Activated naive CD8-positive, alpha-beta T cell (primary cell): ENCODE results near the gene MPLKIP.
"Not testable (repeated sequence)": the region's sequence is repeated elsewhere in the genome, so short reads cannot be mapped to it uniquely, and the experiment has no call there.

Experiments used
- H3K27ac Mint-ChIP-seq: one replicate; pipeline ENCODE4 v1.8.0; 2021; ENCODE audit warnings: mixed read lengths
- H3K27me3 Mint-ChIP-seq: one replicate; pipeline ENCODE4 v1.8.0; 2021; ENCODE audit warnings: mixed read lengths
- H3K36me3 Mint-ChIP-seq: one replicate; pipeline ENCODE4 v1.8.0; 2021; ENCODE audit warnings: mixed read lengths
- H3K4me1 Mint-ChIP-seq: one replicate; pipeline ENCODE4 v1.8.0; 2021; ENCODE audit warnings: low read depth, mixed read lengths
- H3K4me3 Mint-ChIP-seq: one replicate; pipeline ENCODE4 v1.8.0; 2021; ENCODE audit warnings: mild to moderate bottlenecking, mixed read lengths
- H3K9me3 Mint-ChIP-seq: one replicate; pipeline ENCODE4 v1.8.0; 2021; ENCODE audit warnings: low read depth, mixed read lengths

The MPLKIP gene

DNA sequence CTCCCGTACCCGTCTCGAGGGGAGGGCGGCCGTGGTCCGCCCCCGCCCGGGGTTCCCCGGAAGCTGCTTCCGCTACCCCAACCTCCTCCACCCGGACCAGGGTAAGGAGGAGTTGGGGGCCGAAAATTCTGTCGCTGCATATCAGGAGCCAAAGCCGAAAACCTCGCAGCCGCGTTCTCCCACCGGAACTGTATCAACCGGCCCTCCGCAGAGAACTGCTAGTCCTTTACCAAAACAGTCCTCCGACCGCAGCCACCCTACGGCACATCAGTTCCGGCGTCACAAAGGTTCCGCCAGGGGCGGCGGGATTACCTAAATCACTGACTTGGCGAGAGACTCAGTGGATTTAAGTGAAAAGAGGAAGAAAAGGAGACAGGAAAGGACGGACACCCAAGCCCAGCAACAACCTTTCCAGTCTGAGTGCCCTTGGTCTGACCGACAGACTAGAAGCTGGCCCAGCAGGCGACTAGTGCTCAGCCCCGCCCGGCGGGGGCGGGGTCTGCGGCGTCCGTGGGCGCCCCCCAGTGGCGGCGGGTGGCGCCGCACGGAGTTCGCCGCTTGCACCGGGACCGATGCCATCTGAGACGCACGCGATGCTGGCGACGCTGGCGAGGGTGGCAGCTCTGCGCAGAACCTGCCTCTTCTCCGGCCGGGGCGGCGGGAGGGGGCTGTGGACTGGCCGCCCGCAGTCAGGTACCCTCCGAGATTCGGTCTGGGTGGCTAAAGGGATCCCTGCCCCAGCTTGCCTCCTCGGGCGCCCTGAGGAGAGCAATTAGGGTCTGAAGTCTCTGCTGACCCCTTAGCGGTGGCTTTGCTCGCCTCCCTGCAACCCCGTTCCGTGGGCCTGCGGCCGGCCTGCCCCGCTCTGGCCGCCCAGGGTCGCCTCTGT is at the start of gene MPLKIP, which contains the start of gene SUGCT:
Gene MPLKIP, minus strand, starts transcription at position 195 of the 889 bp plus-strand sequence. Its CDS starts 55 bp downstream, at position 140.
Gene SUGCT, plus strand, starts transcription at position 578 of the 889 bp plus-strand sequence.
- Mint-ChIP-seq H3K4me1 (peaks cover 41% of the 10 kb centered on the region), H3K27me3 (no peaks in the 10 kb centered on the region), H3K4me3 (peak within 1 kb of the TSS; percentile 95), H3K36me3 (peaks cover 6% of the 10 kb centered on the region), H3K9me3 (no peaks in the 10 kb centered on the region), H3K27ac (peak within 1 kb of the TSS; percentile 99)

DNA sequence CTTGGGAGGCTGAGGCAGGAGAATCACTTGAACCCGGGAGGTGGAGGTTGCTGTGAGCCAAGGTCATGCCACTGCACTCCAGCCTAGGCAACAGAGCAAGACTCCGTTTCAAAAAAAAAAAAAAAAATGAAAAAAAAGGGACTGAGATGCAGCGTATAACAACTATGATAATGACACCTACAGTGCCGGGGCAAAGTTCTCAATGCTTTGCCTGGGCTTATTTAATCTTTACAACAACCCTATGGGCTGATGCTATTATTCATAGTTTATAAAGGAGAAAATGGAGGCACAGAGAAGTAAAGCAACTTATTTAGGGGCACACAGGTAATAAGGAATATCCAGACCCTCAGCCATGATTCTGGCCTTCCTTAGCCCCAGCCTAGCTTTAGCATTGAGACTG is 48.0 kb upstream of the MPLKIP start:
- peaks cover 7% of the 10 kb centered on the region for H3K36me3 Mint-ChIP-seq
- no peaks in the 10 kb centered on the region for H3K27me3 Mint-ChIP-seq
- H3K4me1 Mint-ChIP-seq, result no peaks in the 10 kb centered on the region
- H3K9me3 Mint-ChIP-seq, result no peaks in the 10 kb centered on the region
- H3K4me3 Mint-ChIP-seq, result no peak overlapping the region
- no peak overlapping the region for H3K27ac Mint-ChIP-seq

DNA sequence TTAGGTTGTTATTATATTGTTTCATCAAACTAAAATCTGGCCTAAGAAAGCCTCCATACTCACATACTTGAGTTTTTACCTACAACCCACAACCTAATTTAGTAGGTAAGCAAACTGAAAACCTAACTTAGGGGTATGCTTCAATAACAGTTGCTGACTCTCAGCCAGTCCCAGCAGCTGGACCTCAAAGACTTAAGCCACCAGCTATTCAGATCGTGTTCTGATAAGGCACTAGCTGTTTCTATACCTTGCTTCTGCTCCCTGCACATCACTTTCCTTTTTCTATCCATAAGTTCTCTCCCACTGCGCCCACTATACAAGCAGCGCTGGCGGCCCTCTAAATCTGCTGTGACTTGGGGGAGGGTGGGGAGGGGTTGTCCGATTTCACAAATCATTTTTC is 42.6 kb upstream of the MPLKIP start:
- Mint-ChIP-seq H3K36me3 (no peaks in the 10 kb centered on the region), H3K9me3 (no peaks in the 10 kb centered on the region), H3K27ac (no peak overlapping the region), H3K4me3 (no peak overlapping the region), H3K4me1 (no peaks in the 10 kb centered on the region), H3K27me3 (no peaks in the 10 kb centered on the region)

GRCh38 chr7:40175725-40176510 is 41.5 kb upstream of the MPLKIP start:
- no peak overlapping the region for H3K4me3 Mint-ChIP-seq
- H3K36me3 Mint-ChIP-seq, result no peaks in the 10 kb centered on the region
- no peaks in the 10 kb centered on the region for H3K4me1 Mint-ChIP-seq
- no peak overlapping the region for H3K27ac Mint-ChIP-seq
- no peaks in the 10 kb centered on the region for H3K27me3 Mint-ChIP-seq
- no peaks in the 10 kb centered on the region for H3K9me3 Mint-ChIP-seq

GRCh38 chr7:40175256-40175655 is 40.8 kb upstream of the MPLKIP start:
- not testable (repeated sequence) for H3K9me3 Mint-ChIP-seq, H3K4me3 Mint-ChIP-seq, H3K36me3 Mint-ChIP-seq, H3K27me3 Mint-ChIP-seq, H3K4me1 Mint-ChIP-seq, H3K27ac Mint-ChIP-seq

- H3K36me3 Mint-ChIP-seq, H3K4me1 Mint-ChIP-seq, H3K27me3 Mint-ChIP-seq, H3K4me3 Mint-ChIP-seq, H3K27ac Mint-ChIP-seq, H3K9me3 Mint-ChIP-seq: not testable (repeated sequence)
Measured at GRCh38 chr7:40173121-40173520, 38.7 kb upstream of the MPLKIP start.

- H3K4me1 Mint-ChIP-seq, H3K27ac Mint-ChIP-seq, H3K27me3 Mint-ChIP-seq, H3K36me3 Mint-ChIP-seq, H3K9me3 Mint-ChIP-seq, H3K4me3 Mint-ChIP-seq: not testable (repeated sequence)
Measured at GRCh38 chr7:40168266-40168665, 33.8 kb upstream of the MPLKIP start.

DNA sequence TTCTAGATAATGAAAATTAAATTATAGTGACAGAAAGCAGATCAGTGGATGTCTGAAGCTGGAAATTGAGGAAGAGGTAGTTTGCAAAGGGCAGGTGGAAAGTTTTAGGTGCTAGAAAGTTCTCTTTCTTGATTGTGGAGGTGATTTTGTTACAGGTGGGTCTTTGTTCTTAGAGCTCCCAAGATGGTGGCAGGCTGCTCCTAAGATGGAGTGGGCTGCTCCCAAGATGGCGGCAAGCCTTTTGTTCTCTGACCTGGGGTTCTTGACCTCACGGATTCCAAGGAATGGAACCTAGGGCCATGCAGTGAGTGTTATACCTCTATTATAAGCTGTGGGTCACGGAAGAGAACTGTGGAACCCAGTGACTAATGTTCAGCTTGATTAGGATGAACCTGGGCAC is 32.9 kb upstream of the MPLKIP start:
- Mint-ChIP-seq H3K27me3 (no peaks in the 10 kb centered on the region), H3K9me3 (no peaks in the 10 kb centered on the region), H3K4me1 (no peaks in the 10 kb centered on the region), H3K4me3 (no peak overlapping the region), H3K36me3 (peaks cover 2% of the 10 kb centered on the region), H3K27ac (no peak overlapping the region)

DNA sequence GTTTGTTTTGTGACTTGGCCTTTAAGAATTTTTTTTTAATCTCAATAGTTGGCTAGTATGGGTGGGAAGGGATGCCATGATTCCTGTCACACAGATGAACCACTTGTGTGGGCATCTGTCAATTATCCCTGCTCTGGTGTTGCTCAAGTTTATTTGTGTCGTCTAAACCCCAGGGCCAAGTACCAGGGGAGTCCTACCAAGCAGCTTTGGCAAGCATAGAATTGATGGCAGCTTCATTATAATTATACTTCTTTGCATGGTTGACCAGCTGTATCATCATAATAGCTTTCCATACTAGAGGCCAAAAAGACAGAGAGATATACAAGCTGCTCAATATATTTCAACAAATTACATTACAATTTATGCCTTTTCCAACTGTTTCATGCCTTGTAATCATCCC is 30.8 kb upstream of the MPLKIP start:
- H3K9me3 Mint-ChIP-seq, result no peaks in the 10 kb centered on the region
- no peaks in the 10 kb centered on the region for H3K4me1 Mint-ChIP-seq
- H3K27ac Mint-ChIP-seq, result no peak overlapping the region
- peaks cover 2% of the 10 kb centered on the region for H3K36me3 Mint-ChIP-seq
- H3K4me3 Mint-ChIP-seq, result no peak overlapping the region
- H3K27me3 Mint-ChIP-seq, result no peaks in the 10 kb centered on the region

- Mint-ChIP-seq H3K36me3 (peaks cover 2% of the 10 kb centered on the region), H3K27ac (no peak overlapping the region), H3K4me3 (no peak overlapping the region), H3K27me3 (no peaks in the 10 kb centered on the region), H3K4me1 (no peaks in the 10 kb centered on the region), H3K9me3 (no peaks in the 10 kb centered on the region)
Measured at GRCh38 chr7:40162516-40162915, 28.1 kb upstream of the MPLKIP start.

GRCh38 chr7:40156988-40157387 is 22.6 kb upstream of the MPLKIP start:
- H3K4me3 Mint-ChIP-seq, result no peak overlapping the region
- H3K27ac Mint-ChIP-seq, result no peak overlapping the region
- peaks cover 2% of the 10 kb centered on the region for H3K36me3 Mint-ChIP-seq
- H3K27me3 Mint-ChIP-seq, result no peaks in the 10 kb centered on the region
- no peaks in the 10 kb centered on the region for H3K4me1 Mint-ChIP-seq
- no peaks in the 10 kb centered on the region for H3K9me3 Mint-ChIP-seq

DNA sequence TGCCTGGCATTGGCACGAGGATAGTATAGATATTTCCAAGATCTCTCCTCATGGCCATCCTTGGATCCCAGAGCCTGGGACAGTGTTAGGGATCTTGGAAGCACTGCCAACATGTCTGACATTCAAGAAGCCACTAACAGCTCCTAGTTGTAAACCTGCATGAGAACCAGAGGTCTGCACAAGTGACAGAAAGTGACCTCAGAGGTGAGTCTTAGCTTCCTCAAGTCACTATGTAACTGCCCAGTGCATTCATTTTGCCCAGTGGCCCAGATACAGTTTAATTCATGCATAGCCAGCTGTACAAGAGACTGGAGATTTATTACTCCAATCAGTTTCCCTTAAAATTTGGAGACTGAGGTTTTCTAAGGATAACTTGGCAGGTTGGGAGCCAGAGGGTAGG is 17.1 kb upstream of the MPLKIP start:
- H3K4me1 Mint-ChIP-seq, result no peaks in the 10 kb centered on the region
- no peak overlapping the region for H3K27ac Mint-ChIP-seq
- H3K36me3 Mint-ChIP-seq, result peaks cover 3% of the 10 kb centered on the region
- no peaks in the 10 kb centered on the region for H3K9me3 Mint-ChIP-seq
- H3K27me3 Mint-ChIP-seq, result no peaks in the 10 kb centered on the region
- H3K4me3 Mint-ChIP-seq, result no peak overlapping the region

- no peak overlapping the region for H3K4me3 Mint-ChIP-seq
- H3K36me3 Mint-ChIP-seq, result peaks cover 6% of the 10 kb centered on the region
- no peaks in the 10 kb centered on the region for H3K9me3 Mint-ChIP-seq
- H3K27me3 Mint-ChIP-seq, result no peaks in the 10 kb centered on the region
- H3K4me1 Mint-ChIP-seq, result no peaks in the 10 kb centered on the region
- H3K27ac Mint-ChIP-seq, result no peak overlapping the region
Measured at GRCh38 chr7:40148671-40149070, 14.2 kb upstream of the MPLKIP start.

GRCh38 chr7:40148247-40148580 is 13.8 kb upstream of the MPLKIP start:
- not testable (repeated sequence) for H3K36me3 Mint-ChIP-seq, H3K27me3 Mint-ChIP-seq

DNA sequence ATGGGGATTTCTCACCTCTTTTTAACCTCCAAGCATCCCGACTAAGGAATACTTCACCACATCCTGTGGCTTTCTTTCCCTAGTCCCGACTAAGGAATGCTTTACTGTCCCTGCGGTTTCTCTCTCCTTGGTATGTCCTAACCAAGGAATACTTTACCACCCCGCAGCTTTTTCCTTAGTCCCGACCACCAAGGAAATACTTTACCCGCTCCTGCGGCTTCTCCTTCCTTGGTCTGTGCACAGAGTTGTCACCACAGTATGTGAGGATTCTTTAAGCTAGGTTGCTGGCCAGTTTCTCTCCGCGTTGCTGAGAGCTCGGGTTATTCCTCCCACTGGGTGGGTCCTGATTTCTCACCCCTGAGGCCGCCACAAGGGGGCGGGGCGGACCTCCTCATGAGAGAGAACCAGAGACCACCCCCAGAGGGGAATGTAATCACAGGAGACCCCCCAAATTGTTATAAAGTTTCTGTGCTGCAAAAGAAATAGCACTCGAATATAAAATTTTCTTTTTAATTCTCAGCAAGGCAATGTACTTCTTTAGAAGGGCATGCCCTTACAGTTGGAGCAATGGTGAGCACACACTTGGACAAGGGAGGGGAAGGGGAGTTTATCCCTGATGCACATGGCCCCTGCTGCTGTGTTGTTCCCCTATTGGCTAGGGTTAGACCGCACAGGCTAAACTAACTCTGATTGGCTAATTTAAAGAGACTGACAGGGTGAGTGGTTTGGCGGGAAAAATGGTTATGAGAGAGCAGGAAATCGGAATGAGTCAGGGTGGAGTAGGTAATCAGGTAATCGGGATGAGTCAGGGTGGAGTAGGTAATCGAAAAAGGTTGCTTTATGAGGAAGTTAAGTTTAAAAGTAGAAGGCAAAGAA is 13.2 kb upstream of the MPLKIP start:
- peaks cover 6% of the 10 kb centered on the region for H3K36me3 Mint-ChIP-seq
- H3K27me3 Mint-ChIP-seq, result no peaks in the 10 kb centered on the region
- no peak overlapping the region for H3K27ac Mint-ChIP-seq
- no peaks in the 10 kb centered on the region for H3K4me1 Mint-ChIP-seq
- no peaks in the 10 kb centered on the region for H3K9me3 Mint-ChIP-seq
- H3K4me3 Mint-ChIP-seq, result no peak overlapping the region

More at GRCh38 chr7:40148247-40148580, 13.8 kb upstream of the MPLKIP start:
- H3K27ac Mint-ChIP-seq, H3K9me3 Mint-ChIP-seq, H3K4me1 Mint-ChIP-seq, H3K4me3 Mint-ChIP-seq: not testable (repeated sequence)
